ENCODE results near the gene H19. TPM values are rescaled to one million over a fixed set of nuclear protein-coding genes. Genes with fewer than 3 reads are reported as not detected.

H19 gene
- total RNA-seq, 4 donors from 2014 or later: 2.5 to 34.7 (median 11.8) TPM

- Histone ChIP-seq H3K4me1 (no peaks in the 10 kb centered on the region), H3K36me3 (no peaks in the 10 kb centered on the region), H3K4me3 (no peak overlapping the region), H3K27me3 (no peaks in the 10 kb centered on the region), H3K9me3 (no peaks in the 10 kb centered on the region), H3K27ac (no peak overlapping the region)
- DNase-seq: no peak
- no peak for TF ChIP-seq CTCF (IDR thresholded peaks at IDR 0.05)
- no peak for TF ChIP-seq POLR2A (IDR thresholded peaks at IDR 0.05)
These were observed 49.3 kb downstream of the H19 start for GRCh38 chr11:1948389-1948788.

GRCh38 chr11:1947592-1948237, 49.9 kb downstream of the H19 start:
- no peak for DNase-seq
- Histone ChIP-seq H3K9me3 (no peaks in the 10 kb centered on the region), H3K4me3 (no peak overlapping the region), H3K27me3 (no peaks in the 10 kb centered on the region), H3K4me1 (no peaks in the 10 kb centered on the region), H3K27ac (no peak overlapping the region), H3K36me3 (no peaks in the 10 kb centered on the region)
- TF ChIP-seq POLR2A (IDR thresholded peaks at IDR 0.05) (no peak), CTCF (IDR thresholded peaks at IDR 0.05) (no peak)

- H3K4me3 ChIP-seq: no peak within 1 kb of the TSS
- H3K27ac ChIP-seq: no peak within 1 kb of the TSS
- TF ChIP-seq POLR2A (IDR thresholded peaks at IDR 0.05) (no peak), CTCF (IDR thresholded peaks at IDR 0.05) (no peak)
- no peaks in the 10 kb centered on the region for H3K4me1 ChIP-seq
- H3K9me3 ChIP-seq: no peaks in the 10 kb centered on the region
- DNase-seq: peak in 1 of 3 donors; percentile 40
- H3K27me3 ChIP-seq: no peaks in the 10 kb centered on the region
- no peaks in the 10 kb centered on the region for H3K36me3 ChIP-seq
These were observed 50.7 kb downstream of the H19 start, which contains the start of gene MRPL23 for GRCh38 chr11:1946812-1947484. TSS of gene MRPL23 (plus strand) at chr11:1947332. CDS start at chr11:1947363, 31 bp downstream.

Small RNA genes lying within 50 kb of the gene (small RNA-seq; reads per million reads assigned to genes)
- gene RF01972: 0 reads per million in 2 donors
- 0 reads per million in 2 donors for gene RF01973

Other genes with a start within 250 kb of the H19 start
- gene IFITM10, start 247.2 kb downstream of the H19 start, total RNA-seq: 1 to 10 TPM in 3 of 4 donors, under 1 TPM in 1; 0.88 to 5.0 (median 3.4) TPM
- gene CTSD, start 233.9 kb downstream of the H19 start, total RNA-seq: 1,000 to 10,000 TPM in 2 of 4 donors, 100 to 1,000 TPM in 2; 129 to 1,688 (median 1,221) TPM
- gene SYT8, start 162.9 kb downstream of the H19 start, total RNA-seq: 10 to 100 TPM in 3 of 4 donors, not detected in 1; 21.3 to 57.6 (median 44.6) TPM
- gene TNNI2, start 158.9 kb downstream of the H19 start, total RNA-seq: 10 to 100 TPM in 1 of 4 donors, 1 to 10 TPM in 2, not detected in 1; 4.7 to 23.9 (median 9.3) TPM
- gene LSP1, start 144.8 kb downstream of the H19 start, total RNA-seq: 100 to 1,000 TPM in 1 of 4 donors, 10 to 100 TPM in 3; 10.6 to 175 (median 15.4) TPM
- gene PRR33, start 105.9 kb downstream of the H19 start, total RNA-seq: not detected
- 10 to 100 TPM in 1 of 4 donors, not detected in 3; 14.0 TPM for gene TNNT3, start 78.1 kb downstream of the H19 start, total RNA-seq
- 100 to 1,000 TPM in 1 of 4 donors, 10 to 100 TPM in 3; 93.3 to 116 (median 95.0) TPM for gene MRPL23, start 50.5 kb downstream of the H19 start, total RNA-seq
- gene IGF2, start 141.5 kb upstream of the H19 start, total RNA-seq: 10 to 100 TPM in 1 of 4 donors, 1 to 10 TPM in 3; 1.9 to 15.5 (median 9.5) TPM
- gene INS, start 163.4 kb upstream of the H19 start, total RNA-seq: not detected
- gene TH, start 174.0 kb upstream of the H19 start, total RNA-seq: 1 to 10 TPM in 1 of 4 donors, not detected in 3; 1.7 TPM